ENCODE data around the gene FXYD1.

GRCh38 chr19:35151273-35152065 lies 12.8 kb downstream of the FXYD1 start:
- TF ChIP-seq POLR2A (IDR thresholded peaks at IDR 0.05; ENCODE audit: low read depth, low read length) (no peak), POLR2AphosphoS5 (IDR thresholded peaks at IDR 0.05; ENCODE audit: low read depth, low read length) (no peak), PAX5 (IDR thresholded peaks at IDR 0.05; ENCODE audit: insufficient read depth, low read length, severe bottlenecking) (no peak), SPI1 (IDR thresholded peaks at IDR 0.05; ENCODE audit: low read depth, low read length) (no peak), TAF1 (IDR thresholded peaks at IDR 0.05; ENCODE audit: low read depth, low read length) (no peak), POU2F2 (IDR thresholded peaks at IDR 0.05; ENCODE audit: low read depth, low read length) (no peak)

Measured in GM12891 (cell line).